Smooth muscle cell (in vitro differentiated cells): ENCODE data around the gene STAC. TPM values are rescaled to one million over a fixed set of nuclear protein-coding genes. Genes with fewer than 3 reads are reported as not detected.

Experiments used
- DNase-seq: peaks from one replicate; lab custom pipeline; 2025; ENCODE audit not compliant: unreplicated experiment; lab: John Stamatoyannopoulos, UW
- H2AFZ ChIP-seq: fragments of 200-600 bp; sonication (generic); 2 replicates; pipeline ENCODE4 v1.6.0; 2016; ENCODE audit warnings: antibody characterized with exemption, low read depth, mild to moderate bottlenecking
- H3F3A ChIP-seq: fragments of 200-600 bp; sonication (generic); 2 replicates; pipeline ENCODE4 v1.6.0; 2017; ENCODE audit warnings: antibody characterized with exemption, low read depth
- H3K27ac ChIP-seq: fragments of 200-600 bp; sonication (generic); 2 replicates; pipeline ENCODE4 v1.5.1; 2016; ENCODE audit warnings: low read depth, mild to moderate bottlenecking
- H3K27me3 ChIP-seq: fragments of 200-600 bp; sonication (generic); 2 replicates; pipeline ENCODE4 v1.6.1; 2016; ENCODE audit warnings: low read depth, mild to moderate bottlenecking
- H3K36me3 ChIP-seq: fragments of 200-600 bp; sonication (generic); 2 replicates; pipeline ENCODE4 v1.5.1; 2016; ENCODE audit warnings: low read depth
- H3K4me1 ChIP-seq: fragments of 200-600 bp; sonication (generic); 2 replicates; pipeline ENCODE4 v1.5.1; 2016; ENCODE audit warnings: low read depth
- H3K4me2 ChIP-seq: fragments of 200-600 bp; sonication (generic); 2 replicates; pipeline ENCODE4 v1.6.0; 2016; ENCODE audit warnings: mild to moderate bottlenecking
- H3K4me3 ChIP-seq: fragments of 200-600 bp; sonication (generic); 2 replicates; pipeline ENCODE4 v1.5.1; 2016; ENCODE audit warnings: mild to moderate bottlenecking
- H3K79me2 ChIP-seq: fragments of 200-600 bp; sonication (generic); 2 replicates; pipeline ENCODE4 v1.6.0; 2016; ENCODE audit warnings: low read depth, mild to moderate bottlenecking
- H3K9ac ChIP-seq: fragments of 200-600 bp; sonication (generic); 2 replicates; pipeline ENCODE4 v1.6.0; 2016; ENCODE audit warnings: low read depth
- H3K9me3 ChIP-seq: fragments of 200-600 bp; sonication (generic); replicated peaks from 2 replicates; pipeline ENCODE4 v1.5.1; 2016; ENCODE audit warnings: low read depth
- H4K20me1 ChIP-seq: fragments of 200-600 bp; sonication (generic); 2 replicates; pipeline ENCODE4 v1.6.0; 2016; ENCODE audit warnings: low read depth
- CTCF ChIP-seq: fragments of 200-600 bp; sonication (generic); IDR thresholded peaks from 2 replicates; pipeline ENCODE4 v1.5.1; 2017; ENCODE audit warnings: borderline replicate concordance, mild to moderate bottlenecking, antibody characterized with exemption; ENCODE audit not compliant: insufficient read depth, poor library complexity, severe bottlenecking
- WGBS: methylation state at CpG from one replicate; pipeline ENCODE4 v1.1.7; 2016; ENCODE audit warnings: low lambda C conversion rate; 5-methylcytosine and 5-hydroxymethylcytosine counted together
- polyA plus RNA-seq: library from polyadenylated mRNA; unstranded; fragments of >200 nt; fragmentation: Nextera tagmentation; extraction: Ambion mirVana; gene quantifications from 2 replicates; pipeline ENCODE4 v1.2.1, GENCODE V29; 2016
- total RNA-seq: library from RNA; depleted of rRNA; stranded (reverse); fragments of >200 nt; gene quantifications from 2 replicates; pipeline ENCODE4 v1.2.3, GENCODE V29; 2014

STAC gene
- total and polyA plus RNA-seq, 2 experiments from 2014 or later = 1.2 to 1.4 TPM

- Histone ChIP-seq H4K20me1 (no peaks in the 10 kb centered on the region), H3K9me3 (no peaks in the 10 kb centered on the region), H2AFZ (no peak overlapping the region), H3K9ac (no peak overlapping the region), H3K4me2 (no peak overlapping the region), H3K79me2 (no peaks in the 10 kb centered on the region), H3K4me3 (no peak overlapping the region), H3K4me1 (peaks cover 4% of the 10 kb centered on the region), H3F3A (no peaks in the 10 kb centered on the region), H3K27me3 (no peaks in the 10 kb centered on the region), H3K36me3 (no peaks in the 10 kb centered on the region), H3K27ac (no peak overlapping the region)
- WGBS = 49% methylated on average over 4 of the region's 4 CpGs
- no peak for DNase-seq
- no peak for TF ChIP-seq CTCF
Observed at GRCh38 chr3:36520241-36521006, 140.1 kb downstream of the STAC start.

- no peak for TF ChIP-seq CTCF
- Histone ChIP-seq H4K20me1 (no peaks in the 10 kb centered on the region), H3K4me2 (no peak overlapping the region), H3K27me3 (no peaks in the 10 kb centered on the region), H2AFZ (no peak overlapping the region), H3K79me2 (no peaks in the 10 kb centered on the region), H3K36me3 (no peaks in the 10 kb centered on the region), H3F3A (no peaks in the 10 kb centered on the region), H3K4me3 (no peak overlapping the region), H3K4me1 (peaks cover 9% of the 10 kb centered on the region), H3K9ac (no peak overlapping the region), H3K27ac (no peak overlapping the region), H3K9me3 (no peaks in the 10 kb centered on the region)
- no peak for DNase-seq
- WGBS = 65% methylated on average over 2 of the region's 2 CpGs
Observed at GRCh38 chr3:36521007-36521379, 140.7 kb downstream of the STAC start.

GRCh38 chr3:36524560-36524959, 144.3 kb downstream of the STAC start:
- no peak overlapping the region for H2AFZ ChIP-seq
- no peaks in the 10 kb centered on the region for H3K27me3 ChIP-seq
- H3K4me1 ChIP-seq = peaks cover 9% of the 10 kb centered on the region
- H4K20me1 ChIP-seq = no peaks in the 10 kb centered on the region
- H3K9ac ChIP-seq = no peak overlapping the region
- DNase-seq = no peak
- 54% methylated on average over 3 of the region's 3 CpGs for WGBS
- no peaks in the 10 kb centered on the region for H3K36me3 ChIP-seq
- H3K79me2 ChIP-seq = no peaks in the 10 kb centered on the region
- peak overlapping the region; percentile 56 for H3K4me2 ChIP-seq
- no peak overlapping the region for H3K4me3 ChIP-seq
- no peaks in the 10 kb centered on the region for H3K9me3 ChIP-seq
- H3K27ac ChIP-seq = peak overlapping the region; percentile 84
- H3F3A ChIP-seq = no peaks in the 10 kb centered on the region
- no peak for TF ChIP-seq CTCF

GRCh38 chr3:36525115-36525801, 145.0 kb downstream of the STAC start:
- WGBS = 52% methylated on average over 3 of the region's 3 CpGs
- Histone ChIP-seq H2AFZ (no peak overlapping the region), H3K4me2 (peak overlapping the region; percentile 56)

More at GRCh38 chr3:36525115-36525801, 145.0 kb downstream of the STAC start:
- peak overlapping the region; percentile 82 for H3K9ac ChIP-seq
- no peaks in the 10 kb centered on the region for H3F3A ChIP-seq
- H3K27ac ChIP-seq = peak overlapping the region; percentile 84
- no peak overlapping the region for H3K4me3 ChIP-seq
- H4K20me1 ChIP-seq = no peaks in the 10 kb centered on the region
- no peak for TF ChIP-seq CTCF
- no peak for DNase-seq
- no peaks in the 10 kb centered on the region for H3K27me3 ChIP-seq
- H3K79me2 ChIP-seq = no peaks in the 10 kb centered on the region
- H3K4me1 ChIP-seq = peaks cover 9% of the 10 kb centered on the region
- no peaks in the 10 kb centered on the region for H3K36me3 ChIP-seq
- no peaks in the 10 kb centered on the region for H3K9me3 ChIP-seq
